ENCODE results near the gene YEATS2.

- TF ChIP-seq, protein P1, sequence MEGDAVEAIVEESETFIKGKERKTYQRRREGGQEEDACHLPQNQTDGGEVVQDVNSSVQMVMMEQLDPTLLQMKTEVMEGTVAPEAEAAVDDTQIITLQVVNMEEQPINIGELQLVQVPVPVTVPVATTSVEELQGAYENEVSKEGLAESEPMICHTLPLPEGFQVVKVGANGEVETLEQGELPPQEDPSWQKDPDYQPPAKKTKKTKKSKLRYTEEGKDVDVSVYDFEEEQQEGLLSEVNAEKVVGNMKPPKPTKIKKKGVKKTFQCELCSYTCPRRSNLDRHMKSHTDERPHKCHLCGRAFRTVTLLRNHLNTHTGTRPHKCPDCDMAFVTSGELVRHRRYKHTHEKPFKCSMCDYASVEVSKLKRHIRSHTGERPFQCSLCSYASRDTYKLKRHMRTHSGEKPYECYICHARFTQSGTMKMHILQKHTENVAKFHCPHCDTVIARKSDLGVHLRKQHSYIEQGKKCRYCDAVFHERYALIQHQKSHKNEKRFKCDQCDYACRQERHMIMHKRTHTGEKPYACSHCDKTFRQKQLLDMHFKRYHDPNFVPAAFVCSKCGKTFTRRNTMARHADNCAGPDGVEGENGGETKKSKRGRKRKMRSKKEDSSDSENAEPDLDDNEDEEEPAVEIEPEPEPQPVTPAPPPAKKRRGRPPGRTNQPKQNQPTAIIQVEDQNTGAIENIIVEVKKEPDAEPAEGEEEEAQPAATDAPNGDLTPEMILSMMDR (conservative IDR thresholded peaks at IDR 0.05; ENCODE audit: low read depth, low read length), result no peak
- no peak for TF ChIP-seq POLR2A (IDR thresholded peaks at IDR 0.05; ENCODE audit: low read depth, low read length)
- no peak for TF ChIP-seq SMC3 (IDR thresholded peaks at IDR 0.05; ENCODE audit: low read depth, low read length)
- TF ChIP-seq BHLHE40 (IDR thresholded peaks at IDR 0.05; ENCODE audit: low read depth, low read length), result no peak
- TF ChIP-seq, protein P2, sequence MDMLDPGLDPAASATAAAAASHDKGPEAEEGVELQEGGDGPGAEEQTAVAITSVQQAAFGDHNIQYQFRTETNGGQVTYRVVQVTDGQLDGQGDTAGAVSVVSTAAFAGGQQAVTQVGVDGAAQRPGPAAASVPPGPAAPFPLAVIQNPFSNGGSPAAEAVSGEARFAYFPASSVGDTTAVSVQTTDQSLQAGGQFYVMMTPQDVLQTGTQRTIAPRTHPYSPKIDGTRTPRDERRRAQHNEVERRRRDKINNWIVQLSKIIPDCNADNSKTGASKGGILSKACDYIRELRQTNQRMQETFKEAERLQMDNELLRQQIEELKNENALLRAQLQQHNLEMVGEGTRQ (IDR thresholded peaks at IDR 0.05; ENCODE audit: low read depth, low read length), result no peak
- TF ChIP-seq RFX5 (IDR thresholded peaks at IDR 0.05; ENCODE audit: low read depth, low read length), result no peak
- TF ChIP-seq RCOR1 (IDR thresholded peaks at IDR 0.05; ENCODE audit: insufficient replicate concordance, low read length), result no peak
- no peak for TF ChIP-seq CEBPB (IDR thresholded peaks at IDR 0.05; ENCODE audit: low read depth, low read length)
- no peak for TF ChIP-seq MAZ (IDR thresholded peaks at IDR 0.05; ENCODE audit: borderline replicate concordance, low read depth, low read length)
These were observed 125.0 kb downstream of the YEATS2 start for GRCh38 chr3:183822631-183823030.

Data from IMR-90 (cell line).